Retinal pigment epithelial cell (primary cell): Measurements from ENCODE around the gene GABPB2.

Source experiments
- DNase-seq: peaks from one replicate; pipeline ENCODE4 v3.0.0-alpha.2; 2010; ENCODE audit warnings: low read depth
- H3K4me3 ChIP-seq: 2 replicates; pipeline ENCODE4 v1.5.1; 2011; ENCODE audit warnings: mild to moderate bottlenecking, low read length, control low read depth, moderate library complexity
- CTCF ChIP-seq: conservative IDR thresholded peaks from 2 replicates; pipeline ENCODE4 v1.5.1; 2011; ENCODE audit warnings: low read depth, low read length, control low read depth, inconsistent platforms

The GABPB2 gene

GRCh38 chr1:151050051-151050688 is 20.4 kb upstream of the GABPB2 start:
- DNase-seq = no peak
- H3K4me3 ChIP-seq = no peak overlapping the region
- no peak for TF ChIP-seq CTCF

- TF ChIP-seq CTCF = no peak
- no peak for DNase-seq
- no peak overlapping the region for H3K4me3 ChIP-seq
These were observed 19.1 kb upstream of the GABPB2 start for GRCh38 chr1:151051356-151052009.

GRCh38 chr1:151054971-151055547 is 15.5 kb upstream of the GABPB2 start:
- TF ChIP-seq CTCF = no peak
- DNase-seq = no peak
- H3K4me3 ChIP-seq = no peak overlapping the region

GRCh38 chr1:151055581-151055980 is 15.0 kb upstream of the GABPB2 start:
- DNase-seq = no peak
- TF ChIP-seq CTCF = no peak
- H3K4me3 ChIP-seq = no peak overlapping the region

- DNase-seq = no peak
- no peak for TF ChIP-seq CTCF
These were observed 14.4 kb upstream of the GABPB2 start for GRCh38 chr1:151056149-151056548.

GRCh38 chr1:151058692-151059091 is 11.9 kb upstream of the GABPB2 start:
- no peak for TF ChIP-seq CTCF
- DNase-seq = no peak
- H3K4me3 ChIP-seq = peak overlapping the region; percentile 94

More at GRCh38 chr1:151056149-151056548, 14.4 kb upstream of the GABPB2 start:
- no peak overlapping the region for H3K4me3 ChIP-seq
